COLO668 (cell line): ENCODE results near the gene OTOS.

Source experiments
- DNase-seq: peaks from one replicate; lab custom pipeline; 2025; ENCODE audit not compliant: unreplicated experiment; lab: John Stamatoyannopoulos, UW

The OTOS gene

GRCh38 chr2:240123821-240124650 is 16.4 kb downstream of the OTOS start:
- no peak for DNase-seq

GRCh38 chr2:240121675-240122074 is 18.8 kb downstream of the OTOS start:
- no peak for DNase-seq

GRCh38 chr2:240121190-240121589 is 19.3 kb downstream of the OTOS start:
- DNase-seq: no peak

GRCh38 chr2:240114233-240114632 is 26.2 kb downstream of the OTOS start:
- DNase-seq: no peak

GRCh38 chr2:240112914-240113690 is 27.4 kb downstream of the OTOS start:
- DNase-seq: no peak

GRCh38 chr2:240111253-240111652 is 29.2 kb downstream of the OTOS start:
- no peak for DNase-seq

- no peak for DNase-seq
Measured at GRCh38 chr2:240109386-240109785, 31.1 kb downstream of the OTOS start.

- DNase-seq: no peak
Measured at GRCh38 chr2:240107477-240107796, 33.0 kb downstream of the OTOS start.

- no peak for DNase-seq
Measured at GRCh38 chr2:240106765-240107476, 33.5 kb downstream of the OTOS start.

- no peak for DNase-seq
Measured at GRCh38 chr2:240105982-240106381, 34.5 kb downstream of the OTOS start.

- DNase-seq: no peak
Measured at GRCh38 chr2:240103136-240103535, 37.3 kb downstream of the OTOS start.

GRCh38 chr2:240098349-240098748 is 42.1 kb downstream of the OTOS start:
- no peak for DNase-seq

- DNase-seq: no peak
Measured at GRCh38 chr2:240095556-240096523, 44.6 kb downstream of the OTOS start.

GRCh38 chr2:240089306-240089705 is 51.2 kb downstream of the OTOS start:
- DNase-seq: no peak
